ENCODE results near the gene CSTF1. TPM values are rescaled to one million over a fixed set of nuclear protein-coding genes. Genes with fewer than 3 reads are reported as not detected.

Gene CSTF1
- total RNA-seq: 10 to 100 TPM; 20.8 to 26.8 (median 22.0) TPM

DNA sequence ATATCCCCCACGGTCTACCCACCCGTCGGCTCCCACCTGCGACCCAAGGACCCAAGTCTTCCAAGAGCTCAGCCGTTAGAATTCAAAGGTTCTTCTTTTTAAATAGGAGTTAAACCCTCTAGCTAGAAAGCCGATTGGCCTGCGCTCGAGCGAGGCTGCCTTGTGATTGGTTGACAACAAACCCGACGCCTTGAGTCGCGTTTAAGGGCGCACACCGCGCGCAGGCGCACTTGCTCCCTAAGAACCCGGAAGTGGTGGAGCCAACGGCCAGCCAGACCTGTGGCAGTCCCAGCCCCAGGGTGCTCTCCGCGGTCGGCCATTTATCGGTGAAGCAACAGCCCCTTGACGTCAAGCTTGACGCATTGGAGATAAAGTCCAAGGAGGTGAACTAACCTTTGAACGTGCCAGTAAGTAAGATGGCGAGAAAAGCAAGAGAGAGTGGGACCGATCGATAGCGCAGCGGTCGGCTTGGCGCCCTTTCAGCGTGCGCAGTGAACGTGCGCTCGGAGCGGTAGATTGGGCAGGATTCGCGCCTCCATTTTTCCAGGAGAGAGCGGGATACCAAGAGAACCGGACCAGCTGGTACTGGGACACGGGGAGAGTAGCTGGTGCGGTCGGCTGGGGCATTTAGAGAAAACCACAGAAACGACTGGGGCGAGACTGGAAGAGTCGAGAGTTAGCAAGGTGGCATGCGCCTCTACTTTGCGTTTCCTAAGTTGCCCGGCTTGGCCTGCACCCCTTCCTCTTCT, at the start of gene CSTF1, which contains the start of gene AURKA:
TSS of gene CSTF1 (plus strand) at position 514 of the 749 bp plus-strand sequence. CDS start 2,908 bp downstream, outside the sequence.
TSS of gene AURKA (minus strand) at position 84 of the 749 bp plus-strand sequence. CDS start 4,018 bp downstream, outside the sequence.
- ATAC-seq (ENCODE audit: low FRiP score): peak; percentile 99
- TF ChIP-seq, protein P1, sequence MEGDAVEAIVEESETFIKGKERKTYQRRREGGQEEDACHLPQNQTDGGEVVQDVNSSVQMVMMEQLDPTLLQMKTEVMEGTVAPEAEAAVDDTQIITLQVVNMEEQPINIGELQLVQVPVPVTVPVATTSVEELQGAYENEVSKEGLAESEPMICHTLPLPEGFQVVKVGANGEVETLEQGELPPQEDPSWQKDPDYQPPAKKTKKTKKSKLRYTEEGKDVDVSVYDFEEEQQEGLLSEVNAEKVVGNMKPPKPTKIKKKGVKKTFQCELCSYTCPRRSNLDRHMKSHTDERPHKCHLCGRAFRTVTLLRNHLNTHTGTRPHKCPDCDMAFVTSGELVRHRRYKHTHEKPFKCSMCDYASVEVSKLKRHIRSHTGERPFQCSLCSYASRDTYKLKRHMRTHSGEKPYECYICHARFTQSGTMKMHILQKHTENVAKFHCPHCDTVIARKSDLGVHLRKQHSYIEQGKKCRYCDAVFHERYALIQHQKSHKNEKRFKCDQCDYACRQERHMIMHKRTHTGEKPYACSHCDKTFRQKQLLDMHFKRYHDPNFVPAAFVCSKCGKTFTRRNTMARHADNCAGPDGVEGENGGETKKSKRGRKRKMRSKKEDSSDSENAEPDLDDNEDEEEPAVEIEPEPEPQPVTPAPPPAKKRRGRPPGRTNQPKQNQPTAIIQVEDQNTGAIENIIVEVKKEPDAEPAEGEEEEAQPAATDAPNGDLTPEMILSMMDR (IDR thresholded peaks at IDR 0.05): no peak

DNA sequence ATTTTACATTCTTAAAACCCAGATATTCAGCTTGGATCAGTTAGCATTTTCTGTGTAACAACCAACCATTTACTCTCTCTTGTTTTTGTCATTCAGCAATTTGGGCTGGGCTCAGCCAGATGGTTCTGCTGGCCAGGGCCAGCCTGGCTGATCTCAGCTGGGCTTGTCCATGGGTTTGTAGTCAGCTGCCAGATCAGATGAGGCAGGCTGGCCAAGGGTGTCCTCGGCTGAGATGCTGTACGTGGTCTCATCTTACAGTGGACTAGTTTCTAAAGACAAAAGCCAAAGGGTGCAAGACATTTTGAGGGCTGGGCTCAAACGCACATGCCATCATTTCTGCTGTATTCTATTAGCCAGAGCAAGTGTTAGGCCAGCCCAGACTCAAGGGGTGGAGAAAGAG, 49.7 kb upstream of the CSTF1 start:
- TF ChIP-seq, protein P1 (IDR thresholded peaks at IDR 0.05): no peak
- DNase-seq (ENCODE audit: low spot score) (no peak), ATAC-seq (ENCODE audit: low FRiP score) (no peak)

More for the DNA sequence above, at the start of gene CSTF1, which contains the start of gene AURKA:
- peak; percentile 98 for DNase-seq (ENCODE audit: low spot score)

DNA sequence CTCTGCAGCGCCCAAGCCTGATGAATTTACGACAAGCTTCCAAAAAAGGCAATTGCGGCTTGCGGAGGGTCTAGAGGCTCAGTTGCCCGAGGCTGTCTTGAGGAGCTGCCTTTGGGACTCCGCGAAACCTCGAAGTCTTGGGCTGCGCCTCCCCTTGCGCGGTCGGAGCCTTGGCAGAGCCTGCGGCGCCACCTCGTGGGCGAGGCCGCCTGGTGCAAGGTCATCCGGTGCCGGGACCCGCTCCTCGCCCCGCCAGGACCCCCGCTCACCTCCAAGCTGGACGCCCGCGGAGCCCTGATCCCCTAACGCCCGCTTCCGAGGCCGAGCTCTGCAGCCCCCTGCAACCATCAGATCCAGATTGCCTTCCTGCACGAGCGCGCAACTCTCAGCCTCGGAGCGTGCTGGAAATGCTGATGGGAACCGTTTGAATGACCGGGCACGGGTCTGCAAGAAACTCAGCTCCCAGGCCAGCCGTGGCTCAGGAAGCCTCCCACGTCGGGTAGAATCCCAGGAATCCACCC, 48.5 kb upstream of the CSTF1 start:
- DNase-seq (ENCODE audit: low spot score): no peak
- ATAC-seq (ENCODE audit: low FRiP score): peak; percentile 86
- TF ChIP-seq, protein P1 (IDR thresholded peaks at IDR 0.05): peak in 1 of 3 donors; percentile 34

DNA sequence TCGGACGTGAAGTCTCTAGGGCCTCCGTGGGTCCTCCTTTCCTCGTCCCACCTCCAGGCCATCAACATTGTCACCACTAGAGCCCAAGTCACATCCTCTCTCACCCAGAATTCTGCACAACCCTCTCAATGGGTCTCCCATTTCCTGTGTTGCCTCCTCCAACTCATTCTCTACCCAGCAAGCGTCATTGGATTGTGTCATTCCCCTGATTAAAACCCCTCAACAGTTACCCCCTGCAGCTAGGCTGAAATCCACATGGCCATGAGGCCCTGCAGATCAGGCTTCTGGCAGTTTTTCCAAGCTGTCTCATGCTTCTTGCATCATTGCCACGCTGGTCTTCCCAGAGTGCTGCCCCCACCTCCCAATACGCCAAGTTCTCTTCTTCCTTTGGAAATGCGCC, 46.5 kb upstream of the CSTF1 start:
- DNase-seq (ENCODE audit: low spot score) (no peak), ATAC-seq (ENCODE audit: low FRiP score) (no peak)
- TF ChIP-seq, protein P1 (IDR thresholded peaks at IDR 0.05): no peak

DNA sequence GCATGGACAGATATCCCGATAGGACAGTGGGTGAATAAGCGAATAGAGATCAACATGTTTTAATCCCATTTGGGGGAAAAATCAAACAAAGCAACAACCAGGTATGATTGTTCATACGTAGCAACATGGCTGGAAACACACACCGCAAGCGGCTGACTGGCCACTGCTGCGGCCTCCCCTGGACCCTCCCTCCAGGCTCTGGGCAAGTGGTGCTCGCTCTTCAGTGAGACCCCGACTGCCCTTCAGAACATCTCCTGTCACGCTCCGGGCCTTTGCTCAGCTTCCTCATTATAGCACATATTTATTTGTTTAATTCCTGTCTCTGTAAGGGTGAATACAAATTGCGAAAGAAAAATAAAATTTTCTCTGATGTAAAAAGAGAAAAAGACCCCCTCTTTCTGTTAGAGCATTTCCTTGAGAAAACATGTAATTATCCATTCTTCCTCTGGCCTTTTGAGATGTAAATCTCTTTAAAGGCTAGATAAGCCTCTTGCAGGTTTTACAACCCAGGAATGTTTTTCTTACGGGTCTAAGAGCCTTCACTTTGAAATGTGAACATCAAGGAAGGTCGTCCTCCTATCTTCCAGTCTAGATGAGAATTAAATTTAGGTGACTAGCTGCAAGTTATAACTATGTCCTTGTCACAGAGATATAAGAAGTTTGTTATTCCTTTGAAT, 44.7 kb upstream of the CSTF1 start:
- ATAC-seq (ENCODE audit: low FRiP score) (no peak), DNase-seq (ENCODE audit: low spot score) (no peak)
- TF ChIP-seq, protein P1 (IDR thresholded peaks at IDR 0.05): no peak

DNA sequence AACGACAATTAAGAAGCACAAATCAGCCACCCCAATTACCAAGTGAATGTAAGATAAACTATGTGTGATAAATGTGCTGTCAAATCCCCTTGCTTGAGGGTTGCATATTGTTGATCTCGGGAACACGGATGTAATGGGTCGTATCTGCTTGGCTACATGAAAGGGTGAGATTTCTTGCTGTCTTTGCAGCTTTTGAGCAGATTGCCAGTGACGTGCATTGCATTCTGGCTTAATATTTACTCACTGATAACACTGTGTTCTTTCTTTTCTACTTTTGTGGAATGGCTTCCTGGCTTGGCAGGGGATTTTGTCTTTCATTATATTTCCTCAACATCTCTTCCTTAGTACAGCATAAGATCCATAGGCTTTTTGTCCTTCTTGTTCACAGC, 44.1 kb upstream of the CSTF1 start:
- TF ChIP-seq, protein P1 (IDR thresholded peaks at IDR 0.05): no peak

More for the DNA sequence above, 44.1 kb upstream of the CSTF1 start:
- no peak for DNase-seq (ENCODE audit: low spot score)
- no peak for ATAC-seq (ENCODE audit: low FRiP score)
